Measurements from ENCODE around the gene NAE1.

Gene NAE1

DNA sequence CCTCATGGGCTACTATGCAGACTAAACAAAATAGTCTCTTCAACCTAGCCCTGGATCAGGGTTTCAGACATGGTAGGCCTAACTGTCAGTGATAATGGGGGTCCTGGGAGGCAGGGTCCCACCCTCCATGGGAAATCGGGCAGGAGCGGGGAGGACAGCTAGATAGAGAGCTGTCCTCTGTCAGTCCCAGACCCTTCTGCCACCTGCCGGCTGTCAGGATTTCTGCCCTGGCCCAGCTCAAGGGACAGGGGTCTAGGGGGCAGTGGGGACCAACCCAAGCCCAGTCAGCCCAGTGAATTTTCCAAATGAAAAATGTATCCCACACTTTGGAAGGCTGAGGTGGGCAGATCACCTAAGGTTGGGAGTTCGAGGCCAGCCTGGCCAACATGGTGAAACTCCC, 18.8 kb upstream of the NAE1 start:
- DNase-seq (ENCODE audit: low spot score) = no peak

GRCh38 chr16:66849021-66849420, 18.2 kb upstream of the NAE1 start:
- no peak for DNase-seq (ENCODE audit: low spot score)

DNA sequence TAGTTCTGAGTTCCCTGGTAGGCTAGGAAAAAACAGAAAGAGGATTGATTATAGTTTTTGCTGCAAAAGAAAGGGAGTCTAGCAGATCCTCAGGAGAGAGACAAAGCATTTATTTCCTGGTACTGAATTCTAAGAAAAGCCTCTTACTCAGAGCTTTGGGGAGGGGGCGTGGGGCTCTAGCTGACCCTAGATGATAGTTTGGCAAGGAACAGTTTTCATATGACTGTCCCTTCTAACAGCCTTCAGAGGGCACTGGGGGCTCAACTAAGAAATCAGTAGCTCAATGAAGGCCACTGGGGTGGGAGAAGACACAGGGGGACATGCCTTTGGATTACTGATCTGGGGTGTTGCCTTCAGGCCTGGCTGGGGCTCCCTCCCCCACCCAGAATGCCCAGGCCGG, 17.4 kb upstream of the NAE1 start:
- no peak for DNase-seq (ENCODE audit: low spot score)

- no peak for DNase-seq (ENCODE audit: low spot score)
These were observed 16.8 kb upstream of the NAE1 start for GRCh38 chr16:66847533-66848067.

DNA sequence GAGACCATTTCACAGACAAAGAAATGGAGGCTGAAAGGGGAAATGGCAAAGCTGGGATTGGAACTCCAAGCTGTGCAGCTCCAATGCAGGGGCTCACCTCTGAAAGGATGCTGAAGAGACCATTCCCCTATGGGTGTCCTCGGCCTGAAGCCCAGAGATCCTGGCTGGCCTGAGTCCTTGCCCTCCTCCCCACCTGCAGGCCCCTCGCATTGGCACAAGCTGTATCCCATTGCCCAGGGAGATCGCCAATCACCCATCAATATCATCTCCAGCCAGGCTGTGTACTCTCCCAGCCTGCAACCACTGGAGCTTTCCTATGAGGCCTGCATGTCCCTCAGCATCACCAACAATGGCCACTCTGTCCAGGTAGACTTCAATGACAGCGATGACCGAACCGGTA, 16.1 kb upstream of the NAE1 start:
- no peak for DNase-seq (ENCODE audit: low spot score)

GRCh38 chr16:66846266-66846665, 15.5 kb upstream of the NAE1 start:
- DNase-seq (ENCODE audit: low spot score) = no peak

DNA sequence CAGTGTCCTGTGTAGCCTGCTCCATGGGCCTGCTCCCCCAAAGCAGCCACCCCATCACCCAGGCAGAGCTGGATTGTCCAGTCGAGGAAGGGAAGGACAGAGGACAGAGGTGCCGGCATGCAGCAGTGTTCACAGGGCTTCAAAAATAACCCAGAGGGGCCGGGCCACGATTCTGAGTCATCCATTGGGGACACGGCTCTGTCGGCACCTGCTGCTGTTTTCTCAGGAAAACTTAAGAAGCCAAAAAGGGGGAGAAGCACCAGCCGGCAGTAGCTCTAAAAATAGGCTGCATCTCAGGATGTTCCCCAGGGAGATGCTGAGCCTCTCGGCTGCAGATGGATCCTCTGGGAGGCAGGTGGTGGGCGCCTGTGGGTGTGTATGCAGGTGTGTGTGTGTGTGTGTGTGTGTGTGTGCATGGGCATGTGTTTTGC, 15.0 kb upstream of the NAE1 start:
- DNase-seq (ENCODE audit: low spot score) = no peak

GRCh38 chr16:66845080-66845410, 14.3 kb upstream of the NAE1 start:
- DNase-seq (ENCODE audit: low spot score) = no peak

DNA sequence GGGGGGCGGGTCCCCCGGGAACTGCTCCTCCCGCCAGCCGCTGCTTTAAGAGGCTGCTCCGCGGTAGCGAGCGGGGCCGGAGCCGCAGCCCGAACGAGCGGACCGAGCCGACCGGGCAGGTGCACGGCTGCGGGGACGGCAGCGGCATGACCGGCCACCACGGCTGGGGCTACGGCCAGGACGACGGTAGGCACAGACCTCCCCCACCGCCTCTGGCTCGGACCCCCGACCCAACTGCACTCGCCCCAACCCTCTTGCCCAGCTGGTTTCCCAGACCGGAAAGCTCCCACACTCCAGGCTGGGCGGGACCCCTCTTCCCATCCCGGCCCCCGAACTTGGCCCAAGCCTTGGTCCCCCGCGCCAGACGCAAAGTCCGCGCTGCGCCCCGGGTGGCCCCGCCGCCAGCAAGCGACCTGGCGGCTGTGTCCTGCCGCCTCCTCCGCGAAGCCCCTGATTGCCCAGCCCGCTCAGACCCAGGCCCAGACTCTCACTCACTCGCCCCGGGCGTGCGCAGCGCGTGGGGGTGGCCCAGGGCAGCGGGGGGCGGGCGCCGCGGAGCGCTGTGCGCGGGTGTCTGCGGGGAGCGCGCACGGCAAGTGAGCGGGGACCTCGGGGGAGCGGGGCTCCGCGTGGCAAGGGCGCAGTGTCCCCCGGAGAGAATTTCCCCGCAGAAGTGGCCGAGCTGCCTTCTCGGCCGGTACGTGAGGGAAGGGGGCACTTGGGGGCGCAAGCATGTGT, 13.7 kb upstream of the NAE1 start, which contains the start of gene CA7:
CA7 (plus strand) TSS at position 73 of the 738 bp plus-strand sequence; CDS start at position 147, 74 bp downstream.
- DNase-seq (ENCODE audit: low spot score) = no peak

GRCh38 chr16:66844009-66844341, 13.2 kb upstream of the NAE1 start:
- DNase-seq (ENCODE audit: low spot score) = no peak

- no peak for DNase-seq (ENCODE audit: low spot score)
These were observed 12.4 kb upstream of the NAE1 start for GRCh38 chr16:66843191-66843590.

DNA sequence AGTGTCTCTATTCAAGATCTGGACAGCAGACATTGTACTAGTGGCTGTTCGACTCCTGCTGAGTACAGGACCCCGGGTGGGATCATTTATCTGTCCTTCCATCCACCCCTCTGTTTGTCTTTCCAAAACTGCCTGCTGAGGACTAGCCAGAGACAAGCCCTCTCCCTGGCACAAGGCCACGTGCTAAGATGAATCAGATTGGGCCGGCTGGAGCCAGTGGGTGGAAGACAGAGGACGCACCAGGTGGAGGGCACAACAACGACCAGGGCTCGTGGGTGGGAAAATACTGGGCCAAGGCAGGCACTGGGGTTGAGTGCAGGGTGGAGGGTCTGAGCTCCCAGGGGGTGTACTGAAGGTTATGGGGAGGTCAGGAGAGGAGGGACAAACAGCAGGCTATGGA, 12.0 kb upstream of the NAE1 start:
- DNase-seq (ENCODE audit: low spot score) = no peak

DNA sequence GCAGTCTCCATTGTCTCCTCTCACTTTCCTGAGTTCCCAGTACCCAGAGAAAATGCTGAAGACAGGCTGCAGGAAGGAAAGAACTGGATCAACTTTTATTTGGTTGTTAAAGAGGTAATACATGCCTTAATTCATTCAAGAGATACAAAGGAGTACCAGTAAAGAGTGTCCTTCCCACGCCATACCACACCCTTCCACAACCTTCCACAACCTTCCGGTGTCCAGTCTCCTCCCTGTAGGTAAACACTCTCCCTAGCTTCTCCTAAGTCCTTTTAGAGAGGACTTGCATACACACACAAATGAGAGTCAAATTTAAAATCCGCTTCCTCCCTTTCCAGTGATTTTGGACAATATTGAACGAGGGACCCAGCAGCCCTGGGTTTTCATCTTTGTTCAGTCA, 10.6 kb upstream of the NAE1 start:
- no peak for DNase-seq (ENCODE audit: low spot score)

DNA sequence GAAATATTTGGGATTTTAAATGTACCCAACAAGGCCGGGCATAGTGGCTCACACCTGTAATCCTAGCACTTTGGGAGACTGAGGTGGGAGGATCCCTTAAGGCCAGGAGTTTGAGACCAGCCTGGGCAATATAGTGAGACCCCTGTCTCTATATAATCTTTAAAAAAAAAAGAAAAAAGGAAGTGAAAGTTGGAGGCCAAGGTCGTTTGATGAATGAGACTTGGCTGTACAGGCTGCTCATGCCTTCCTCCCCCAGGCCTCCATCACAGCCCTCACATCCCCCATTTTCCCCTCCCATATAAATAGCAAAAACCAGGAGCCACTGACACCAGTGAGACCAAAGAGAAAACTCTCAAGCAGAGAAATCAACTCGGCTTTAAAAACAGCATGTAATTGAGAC, 10.1 kb upstream of the NAE1 start:
- no peak for DNase-seq (ENCODE audit: low spot score)

DNA sequence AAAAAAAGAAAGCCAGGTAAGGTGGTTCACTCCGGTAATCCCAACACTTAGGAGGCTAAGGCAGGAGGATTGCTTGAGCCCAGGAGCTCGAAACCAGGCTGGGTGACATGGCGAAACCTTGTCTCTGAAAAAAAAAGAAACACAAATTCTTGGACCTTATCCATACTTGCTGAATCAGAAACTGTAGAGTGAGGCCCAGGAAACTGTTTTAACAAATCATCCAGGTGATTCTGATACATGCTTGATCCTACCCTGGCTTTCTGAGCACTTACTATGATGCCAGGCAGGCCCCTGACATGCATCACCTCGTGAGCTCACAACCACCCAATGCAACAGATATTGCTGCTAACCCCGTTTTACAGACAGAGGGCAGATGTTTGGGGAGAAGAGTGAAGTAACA, 4.0 kb upstream of the NAE1 start:
- DNase-seq (ENCODE audit: low spot score) = no peak

DNA sequence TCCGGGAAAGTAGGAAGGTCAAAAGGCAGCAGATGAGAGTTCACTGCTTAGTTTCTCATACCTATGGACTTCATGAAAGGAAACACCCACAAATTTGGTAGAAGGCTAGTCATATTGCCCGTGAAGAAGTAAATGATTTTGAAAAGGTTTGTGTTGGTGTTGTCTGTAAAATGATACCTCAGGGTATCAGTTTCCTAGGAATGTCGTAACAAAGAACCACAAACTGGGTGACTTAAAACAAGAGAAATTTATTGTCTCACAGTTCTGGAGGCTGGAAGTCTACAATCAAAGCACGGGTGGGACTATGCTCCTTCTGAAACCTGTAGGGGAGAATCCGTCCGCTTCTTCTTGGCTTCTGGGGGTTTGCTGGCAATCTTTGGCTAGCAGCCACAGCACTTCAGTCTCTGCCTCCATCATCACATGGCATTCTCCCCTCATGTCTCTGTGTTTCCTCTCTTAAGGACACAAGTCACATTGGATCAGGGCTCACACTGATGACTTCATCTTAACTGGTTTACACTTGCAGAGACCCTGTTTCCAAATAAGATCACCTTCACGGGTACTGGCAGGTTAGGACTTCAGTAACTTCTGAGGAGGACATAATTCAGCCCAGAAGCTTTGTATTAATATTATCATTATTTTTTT, 2.0 kb upstream of the NAE1 start:
- no peak for DNase-seq (ENCODE audit: low spot score)

DNA sequence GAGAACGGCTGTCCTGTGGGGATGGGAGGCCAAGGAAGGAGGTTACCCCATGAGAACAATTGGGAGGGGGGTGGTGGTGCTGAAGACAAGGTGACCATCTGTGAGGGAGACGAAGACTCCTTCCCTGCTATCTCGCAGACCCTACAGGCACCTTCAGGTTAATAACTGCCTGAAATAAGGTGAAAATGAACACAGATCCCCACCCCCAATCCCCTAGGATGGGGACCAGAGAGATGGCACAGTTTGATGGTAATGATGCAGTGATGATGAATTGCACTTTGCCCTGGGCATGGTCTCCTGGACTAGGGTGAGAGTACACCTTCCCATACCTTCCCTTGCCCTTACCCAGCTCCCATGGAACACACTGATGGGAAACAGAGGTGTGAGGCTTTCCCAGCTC, 1.4 kb upstream of the NAE1 start:
- DNase-seq (ENCODE audit: low spot score) = no peak

- no peak for DNase-seq (ENCODE audit: low spot score)
These were observed 6.8 kb downstream of the NAE1 start for GRCh38 chr16:66824006-66824405.

DNA sequence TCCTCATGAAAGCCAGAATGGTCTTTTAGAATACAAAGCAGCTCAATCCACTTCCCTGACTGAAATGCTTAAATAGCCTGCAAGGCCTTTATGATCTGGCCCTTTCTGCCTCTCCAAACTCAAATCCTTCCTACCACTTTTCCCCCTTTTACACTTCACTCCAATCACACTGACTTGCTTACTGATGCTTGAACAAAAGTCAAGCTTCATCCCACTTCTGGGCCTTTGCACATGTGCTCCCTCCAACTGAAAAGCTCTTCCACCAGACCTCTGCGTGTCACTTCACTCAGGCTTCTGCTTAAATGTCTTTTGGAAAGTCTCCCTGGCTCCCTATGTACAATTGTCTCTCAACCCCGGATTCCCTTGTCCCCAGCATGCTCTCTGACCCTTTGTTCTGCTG, 16.0 kb downstream of the NAE1 start:
- DNase-seq (ENCODE audit: low spot score) = no peak

DNA sequence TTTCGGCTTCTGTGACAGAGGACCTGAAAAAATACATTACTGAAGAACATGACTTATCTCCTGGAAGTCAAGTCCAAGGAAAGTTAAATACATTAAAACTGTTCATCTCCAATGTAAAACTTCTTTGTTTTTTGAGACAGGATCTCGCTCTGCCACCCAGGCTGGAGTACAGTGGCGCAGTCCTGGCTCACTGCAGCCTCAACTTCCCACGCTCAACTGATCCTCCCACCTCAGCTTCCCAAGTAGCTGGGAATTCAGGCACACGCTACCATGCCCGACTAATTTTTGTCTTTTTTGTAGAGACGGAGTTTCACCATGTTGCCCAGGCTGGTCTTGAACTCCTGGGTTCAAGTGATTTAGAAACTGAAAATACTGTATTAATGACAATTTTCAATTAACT, 19.7 kb downstream of the NAE1 start:
- DNase-seq (ENCODE audit: low spot score) = no peak

- no peak for DNase-seq (ENCODE audit: low spot score)
These were observed 20.4 kb downstream of the NAE1 start for GRCh38 chr16:66810391-66810790.

- DNase-seq (ENCODE audit: low spot score) = no peak
These were observed 21.0 kb downstream of the NAE1 start for GRCh38 chr16:66809765-66810164.

DNA sequence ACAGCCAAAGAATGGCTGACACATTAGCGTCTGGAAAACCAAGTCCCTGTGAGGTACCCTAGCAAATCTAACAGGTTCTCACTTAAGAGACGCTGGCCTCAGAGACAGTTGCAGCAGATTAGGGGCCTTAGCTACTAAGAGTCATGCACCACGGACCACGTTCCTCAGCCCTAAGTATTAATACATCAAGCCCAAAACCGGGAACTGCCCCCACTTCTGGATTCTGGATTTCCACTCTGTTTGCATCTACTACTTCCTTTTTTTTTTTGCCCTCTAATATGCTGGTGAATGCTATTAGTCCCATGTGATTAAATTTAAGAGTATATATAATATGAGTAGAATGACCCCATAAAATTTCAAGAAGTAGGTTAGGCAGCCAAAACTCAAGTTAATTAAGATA, 28.6 kb downstream of the NAE1 start:
- DNase-seq (ENCODE audit: low spot score) = no peak
